ENCODE results near the gene CRYAA.

DNA sequence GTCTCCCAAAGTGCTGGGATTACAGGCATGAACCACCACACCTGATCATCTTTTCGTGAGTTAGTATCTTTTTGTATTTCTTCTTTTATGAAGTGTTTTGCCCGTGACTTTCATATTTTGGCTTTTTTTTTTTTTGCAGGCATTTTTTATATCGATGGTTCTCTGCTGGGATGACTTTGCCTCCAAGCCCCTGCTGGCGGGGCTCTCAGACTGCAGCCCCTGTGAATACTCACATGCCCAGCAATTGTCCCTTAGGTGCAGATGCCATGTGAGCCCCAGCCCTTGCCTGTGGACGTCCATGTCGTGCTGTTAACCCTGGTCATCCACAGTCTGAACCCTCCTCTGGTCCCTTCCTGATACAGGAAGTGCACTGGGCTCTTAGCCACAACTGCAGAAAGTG is 21.7 kb downstream of the CRYAA start:
- no peak for TF ChIP-seq CTCF (IDR thresholded peaks at IDR 0.05)
- no peak for TF ChIP-seq POLR2A (IDR thresholded peaks at IDR 0.05)
- TF ChIP-seq POLR2AphosphoS5 (IDR thresholded peaks at IDR 0.05), result no peak
- TF ChIP-seq EP300 (IDR thresholded peaks at IDR 0.05; ENCODE audit: low read depth), result no peak
